A673 (cell line): ENCODE results near the gene CDKN3.

Experiments
- EZH2 ChIP-seq: fragments of 200-600 bp; sonication (generic); IDR thresholded peaks from 2 replicates; pipeline ENCODE4 v1.6.1; 2017; ENCODE audit warnings: borderline replicate concordance, low read depth, mild to moderate bottlenecking, mixed read lengths, antibody characterized with exemption, low read length; ENCODE audit not compliant: poor library complexity, severe bottlenecking
- TF ChIP-seq, protein P1 (sequence below): fragments of 300-800, 200-600 bp; sonication (generic); conservative IDR thresholded peaks from 2 replicates; pipeline ENCODE4 v1.5.1; 2017; ENCODE audit warnings: low read depth, mild to moderate bottlenecking, antibody characterized with exemption, low read length, moderate library complexity, mixed read lengths

DNA sequence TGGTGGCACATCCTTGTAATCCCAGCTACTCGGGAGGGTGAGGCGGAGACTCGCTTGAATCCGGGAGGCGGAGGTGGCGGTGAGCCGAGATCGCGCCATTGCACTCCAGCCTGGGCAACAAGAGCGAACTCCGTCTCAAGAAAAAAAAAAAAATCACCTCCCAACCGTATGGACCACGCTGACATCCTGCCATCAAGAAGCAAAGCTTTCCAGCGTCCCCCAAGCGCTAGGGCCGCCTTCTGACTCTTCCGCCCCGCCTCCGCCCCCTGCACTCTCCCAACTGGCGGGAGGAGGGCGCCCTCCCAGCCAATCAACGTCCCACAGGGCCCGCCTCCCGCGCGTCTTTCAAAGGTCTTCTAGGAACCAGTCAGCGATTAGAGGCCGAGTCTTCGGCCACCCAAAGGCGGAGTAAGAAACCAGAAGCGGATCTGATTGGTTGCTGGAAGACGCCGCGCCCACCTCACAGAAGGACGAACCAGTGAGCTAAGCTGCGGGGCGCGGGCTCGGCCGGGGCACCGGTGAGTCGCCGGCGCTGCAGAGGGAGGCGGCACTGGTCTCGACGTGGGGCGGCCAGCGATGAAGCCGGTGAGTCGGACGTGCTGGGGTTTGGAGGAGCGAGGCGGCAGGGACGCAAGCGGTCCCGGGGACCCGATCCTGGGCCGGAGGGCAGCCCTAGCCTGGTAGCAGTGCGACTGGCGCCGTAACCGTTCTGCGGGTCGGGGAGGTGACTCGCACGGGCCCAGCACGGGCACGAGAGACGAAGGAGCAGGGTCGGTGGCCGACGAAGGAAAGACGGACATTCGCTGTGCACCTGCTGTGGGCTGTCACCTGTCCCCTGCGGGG lies at the start of gene CDKN3:
- TF ChIP-seq, protein P1, sequence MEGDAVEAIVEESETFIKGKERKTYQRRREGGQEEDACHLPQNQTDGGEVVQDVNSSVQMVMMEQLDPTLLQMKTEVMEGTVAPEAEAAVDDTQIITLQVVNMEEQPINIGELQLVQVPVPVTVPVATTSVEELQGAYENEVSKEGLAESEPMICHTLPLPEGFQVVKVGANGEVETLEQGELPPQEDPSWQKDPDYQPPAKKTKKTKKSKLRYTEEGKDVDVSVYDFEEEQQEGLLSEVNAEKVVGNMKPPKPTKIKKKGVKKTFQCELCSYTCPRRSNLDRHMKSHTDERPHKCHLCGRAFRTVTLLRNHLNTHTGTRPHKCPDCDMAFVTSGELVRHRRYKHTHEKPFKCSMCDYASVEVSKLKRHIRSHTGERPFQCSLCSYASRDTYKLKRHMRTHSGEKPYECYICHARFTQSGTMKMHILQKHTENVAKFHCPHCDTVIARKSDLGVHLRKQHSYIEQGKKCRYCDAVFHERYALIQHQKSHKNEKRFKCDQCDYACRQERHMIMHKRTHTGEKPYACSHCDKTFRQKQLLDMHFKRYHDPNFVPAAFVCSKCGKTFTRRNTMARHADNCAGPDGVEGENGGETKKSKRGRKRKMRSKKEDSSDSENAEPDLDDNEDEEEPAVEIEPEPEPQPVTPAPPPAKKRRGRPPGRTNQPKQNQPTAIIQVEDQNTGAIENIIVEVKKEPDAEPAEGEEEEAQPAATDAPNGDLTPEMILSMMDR, result peak; percentile 38
- TF ChIP-seq EZH2, result no peak
